BJ (cell line): Measurements from ENCODE around the gene ADIG. TPM values are rescaled to one million over a fixed set of nuclear protein-coding genes. Genes with fewer than 3 reads are reported as not detected.

ENCODE experiments used
- CTCF ChIA-PET: fragments of 350-600 bp; formaldehyde crosslinking; extraction: SDS; loops from one replicate; lab custom pipeline; 2021; ENCODE audit warnings: antibody characterized with exemption, inconsistent platforms; lab: Yijun Ruan, JAX
- POLR2A ChIA-PET: fragments of 300-600 bp; sonication (Branson Sonifier 250); formaldehyde crosslinking; extraction: SDS; loops from one replicate; lab custom pipeline; 2021; ENCODE audit warnings: antibody characterized with exemption; lab: Charles Lee
- DNase-seq: peaks from one replicate; pipeline ENCODE4 v3.0.0-alpha.2; 2011; ENCODE audit warnings: low read depth
- H3K27me3 ChIP-seq: 2 replicates; pipeline ENCODE4 v1.6.0; 2011; ENCODE audit warnings: low read length; ENCODE audit not compliant: control insufficient read depth, insufficient read depth
- H3K36me3 ChIP-seq: 2 replicates; pipeline ENCODE4 v1.5.1; 2011; ENCODE audit warnings: low read length; ENCODE audit not compliant: control insufficient read depth, insufficient read depth
- H3K4me3 ChIP-seq: 2 replicates; pipeline ENCODE4 v1.5.1; 2011; ENCODE audit warnings: low read depth, mild to moderate bottlenecking, control low read depth, low read length
- polyA plus RNA-seq: library from polyadenylated mRNA; depleted of rRNA; stranded (reverse); fragments of >200 nt; gene quantifications from 2 replicates; pipeline ENCODE4 v1.2.3, GENCODE V29; 2011
- TF ChIP-seq, protein P1 (sequence below): IDR thresholded peaks from 2 replicates; pipeline ENCODE4 v1.5.1; 2011; ENCODE audit warnings: low read depth, mild to moderate bottlenecking, control low read depth, inconsistent platforms, low read length, moderate library complexity; ENCODE audit not compliant: insufficient read depth

ADIG gene
- polyA plus RNA-seq, 1 experiment = not detected

DNA sequence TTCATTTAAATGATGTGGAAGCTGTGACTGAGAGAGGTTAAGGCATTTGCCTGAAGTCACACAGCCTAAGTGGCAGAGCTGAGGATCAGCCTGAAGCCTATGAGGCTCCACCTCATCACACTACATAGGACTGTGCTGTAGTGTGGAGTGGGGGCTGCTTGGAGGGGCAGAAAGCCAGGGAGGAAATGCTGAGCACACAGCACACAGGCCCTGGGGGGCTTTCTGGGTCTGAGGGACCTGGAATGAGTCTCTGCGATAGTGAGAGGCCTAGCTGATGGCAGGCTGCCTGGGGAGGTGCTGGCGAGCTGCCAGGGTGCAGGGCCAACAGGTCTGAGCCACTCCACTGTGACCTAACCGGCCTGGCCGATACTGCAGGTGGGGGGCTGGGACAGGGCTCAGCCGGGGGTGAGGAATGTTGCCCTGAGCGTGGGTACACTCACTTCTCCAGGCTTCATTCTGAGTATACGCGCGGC, 18.4 kb downstream of the ADIG start:
- DNase-seq = no peak
- TF ChIP-seq, protein P1, sequence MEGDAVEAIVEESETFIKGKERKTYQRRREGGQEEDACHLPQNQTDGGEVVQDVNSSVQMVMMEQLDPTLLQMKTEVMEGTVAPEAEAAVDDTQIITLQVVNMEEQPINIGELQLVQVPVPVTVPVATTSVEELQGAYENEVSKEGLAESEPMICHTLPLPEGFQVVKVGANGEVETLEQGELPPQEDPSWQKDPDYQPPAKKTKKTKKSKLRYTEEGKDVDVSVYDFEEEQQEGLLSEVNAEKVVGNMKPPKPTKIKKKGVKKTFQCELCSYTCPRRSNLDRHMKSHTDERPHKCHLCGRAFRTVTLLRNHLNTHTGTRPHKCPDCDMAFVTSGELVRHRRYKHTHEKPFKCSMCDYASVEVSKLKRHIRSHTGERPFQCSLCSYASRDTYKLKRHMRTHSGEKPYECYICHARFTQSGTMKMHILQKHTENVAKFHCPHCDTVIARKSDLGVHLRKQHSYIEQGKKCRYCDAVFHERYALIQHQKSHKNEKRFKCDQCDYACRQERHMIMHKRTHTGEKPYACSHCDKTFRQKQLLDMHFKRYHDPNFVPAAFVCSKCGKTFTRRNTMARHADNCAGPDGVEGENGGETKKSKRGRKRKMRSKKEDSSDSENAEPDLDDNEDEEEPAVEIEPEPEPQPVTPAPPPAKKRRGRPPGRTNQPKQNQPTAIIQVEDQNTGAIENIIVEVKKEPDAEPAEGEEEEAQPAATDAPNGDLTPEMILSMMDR = no peak
- ChIA-PET CTCF (no interaction called here), POLR2A (no interaction called here)
- Histone ChIP-seq H3K27me3 (peaks cover 18% of the 10 kb centered on the region), H3K36me3 (no peaks in the 10 kb centered on the region), H3K4me3 (no peak overlapping the region)

- no peak for DNase-seq
- CTCF ChIA-PET = no interaction called here
- TF ChIP-seq, protein P1 = no peak
- POLR2A ChIA-PET = no interaction called here
- Histone ChIP-seq H3K27me3 (peaks cover 18% of the 10 kb centered on the region), H3K36me3 (no peaks in the 10 kb centered on the region), H3K4me3 (no peak overlapping the region)
Observed at GRCh38 chr20:38600057-38600456, 19.1 kb downstream of the ADIG start.

DNA sequence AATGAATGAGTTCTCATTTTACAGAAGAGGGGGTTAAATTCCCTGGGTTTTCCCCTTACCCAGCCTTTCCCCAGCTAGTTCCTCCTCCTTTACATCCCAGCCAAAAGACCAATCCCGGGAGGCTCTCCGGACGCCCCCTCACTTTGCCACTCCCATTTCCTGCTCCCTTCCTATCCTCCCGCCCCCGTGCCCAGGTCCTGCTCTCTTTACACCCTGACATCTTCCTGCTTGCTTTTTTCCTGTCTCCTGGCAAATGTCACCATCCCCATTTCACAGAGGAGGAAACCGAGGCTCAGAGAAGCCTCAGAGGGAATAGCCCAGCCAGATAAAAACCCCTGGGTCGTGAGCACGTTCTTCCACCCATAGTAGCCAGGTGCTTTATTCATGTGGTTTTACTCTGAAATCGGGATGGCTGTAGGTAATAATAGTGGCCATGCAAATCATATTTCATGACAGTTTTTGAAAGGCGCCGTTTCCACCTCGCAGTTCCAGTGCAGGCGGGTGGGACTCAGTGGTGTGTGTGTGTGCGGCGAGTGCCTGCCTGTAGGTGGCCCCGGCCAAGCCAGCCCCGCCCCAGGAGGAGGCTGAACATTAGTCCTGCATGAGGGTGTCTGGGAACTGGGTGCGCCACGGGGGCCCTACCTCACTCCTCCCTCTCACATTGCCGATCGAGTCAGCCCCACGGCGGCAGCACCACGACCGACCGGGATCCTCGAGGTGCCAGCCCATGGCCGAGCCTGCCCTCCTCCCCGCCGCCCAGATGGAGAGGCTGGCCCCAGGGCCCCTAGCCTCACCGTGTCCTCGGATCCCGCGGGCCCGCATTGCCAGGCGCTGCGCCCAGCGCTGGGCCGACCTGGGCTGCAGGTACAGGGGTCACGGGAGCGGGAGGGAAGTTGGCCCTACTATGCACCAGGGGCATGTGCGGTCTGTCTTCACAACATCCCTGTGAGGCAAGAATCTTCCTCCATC, 20.5 kb downstream of the ADIG start, which contains the start of gene ARHGAP40:
TSS of gene ARHGAP40 (plus strand) at position 594 of the 969 bp plus-strand sequence.
- CTCF ChIA-PET = no interaction called here
- DNase-seq = no peak

DNA sequence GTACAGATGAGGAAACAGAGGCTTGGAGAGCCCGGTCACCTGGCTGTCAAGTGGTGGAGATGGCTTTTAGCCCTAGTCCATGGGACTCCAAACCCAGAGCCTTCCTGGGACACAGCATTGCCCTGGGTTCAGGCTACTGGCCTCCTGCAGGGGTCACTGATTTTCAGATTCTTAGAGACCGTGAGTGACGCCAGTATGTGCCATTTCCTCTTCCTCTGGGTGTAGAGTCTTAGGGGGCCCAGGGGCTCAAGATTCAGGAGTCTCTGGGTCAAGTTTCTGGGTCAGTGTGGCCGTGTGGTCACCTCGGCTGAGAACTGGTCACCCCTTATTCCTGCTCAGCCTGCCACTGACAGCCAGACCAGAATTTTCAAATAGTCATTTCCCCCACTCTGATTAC, 21.2 kb downstream of the ADIG start:
- ChIA-PET CTCF (no interaction called here), POLR2A (no interaction called here)
- Histone ChIP-seq H3K36me3 (no peaks in the 10 kb centered on the region), H3K27me3 (peaks cover 21% of the 10 kb centered on the region), H3K4me3 (no peak overlapping the region)
- TF ChIP-seq, protein P1 = no peak
- DNase-seq = no peak

More for the DNA sequence above, 20.5 kb downstream of the ADIG start, which contains the start of gene ARHGAP40:
- TF ChIP-seq, protein P1 = peak; percentile 45
- H3K4me3 ChIP-seq = peak within 1 kb of the TSS; percentile 12; the same call in 1 of the 2 replicates
- H3K36me3 ChIP-seq = no peaks in the 10 kb centered on the region
- POLR2A ChIA-PET = no interaction called here
- H3K27me3 ChIP-seq = peaks cover 18% of the 10 kb centered on the region

DNA sequence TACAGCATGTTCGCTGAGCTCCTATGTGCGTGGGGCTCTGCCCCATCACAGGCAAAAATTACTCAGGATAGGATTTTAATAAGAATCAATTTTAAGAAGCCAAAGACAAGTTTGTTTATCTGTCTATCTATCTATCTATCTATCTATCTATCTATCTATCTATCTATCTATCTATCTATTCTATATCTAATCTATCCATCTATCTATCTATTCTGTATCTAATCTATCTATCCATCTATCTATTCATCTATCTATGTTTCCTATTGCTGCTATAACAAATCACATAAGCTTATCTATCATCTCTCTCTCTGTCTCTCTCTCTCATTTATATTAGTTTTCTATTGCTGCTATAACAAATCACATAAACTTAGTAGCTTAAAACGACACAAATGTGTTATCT, 22.3 kb downstream of the ADIG start:
- Histone ChIP-seq H3K36me3 (no peaks in the 10 kb centered on the region), H3K4me3 (no peak overlapping the region), H3K27me3 (peaks cover 21% of the 10 kb centered on the region)
- POLR2A ChIA-PET = no interaction called here
- CTCF ChIA-PET = interaction anchor here (1.5 to 1.7 kb wide), 2 partner anchors 10 to 14 kb away, joined by 4 to 5 read pairs; no protein-coding TSS in a partner anchor
- no peak for DNase-seq
- TF ChIP-seq, protein P1 = no peak
